ENCODE measurements around the gene NDUFB5. TPM values are rescaled to one million over a fixed set of nuclear protein-coding genes. Genes with fewer than 3 reads are reported as not detected.
"Not testable (repeated sequence)": the region's sequence is repeated elsewhere in the genome, so short reads cannot be mapped to it uniquely, and the experiment has no call there.

NDUFB5 gene
- polyA plus RNA-seq, 5 donors = 126 to 180 (median 149) TPM

GRCh38 chr3:179622023-179622422, 17.4 kb downstream of the NDUFB5 start:
- DNase-seq = no peak

GRCh38 chr3:179624451-179624850, 19.9 kb downstream of the NDUFB5 start:
- no peak for DNase-seq

- no peak for DNase-seq
Observed at GRCh38 chr3:179630753-179631451, 26.3 kb downstream of the NDUFB5 start.

- no peak for DNase-seq
Observed at GRCh38 chr3:179640469-179640868, 35.9 kb downstream of the NDUFB5 start.

- no peak for DNase-seq
Observed at GRCh38 chr3:179642871-179643270, 38.3 kb downstream of the NDUFB5 start.

- not testable (repeated sequence) for DNase-seq
Observed at GRCh38 chr3:179643837-179644236, 39.2 kb downstream of the NDUFB5 start.

- no peak for DNase-seq
Observed at GRCh38 chr3:179646177-179646576, 41.6 kb downstream of the NDUFB5 start.

- no peak for DNase-seq
Observed at GRCh38 chr3:179651687-179652446, 47.3 kb downstream of the NDUFB5 start.

GRCh38 chr3:179652447-179653095, 48.0 kb downstream of the NDUFB5 start, which contains the start of gene USP13:
Gene USP13, plus strand, starts transcription at chr3:179653040. Its CDS starts 186 bp downstream, at chr3:179653226.
- DNase-seq = peak; percentile 77 to 79

GRCh38 chr3:179653096-179653797, 48.7 kb downstream of the NDUFB5 start:
- DNase-seq = peak; percentile 76 to 78

GRCh38 chr3:179655236-179655635, 50.6 kb downstream of the NDUFB5 start:
- DNase-seq = no peak

- no peak for DNase-seq
Observed at GRCh38 chr3:179658606-179659005, 54.0 kb downstream of the NDUFB5 start.

GRCh38 chr3:179660872-179661271, 56.3 kb downstream of the NDUFB5 start:
- DNase-seq = no peak

GRCh38 chr3:179661777-179662176, 57.2 kb downstream of the NDUFB5 start:
- DNase-seq = no peak

- DNase-seq = no peak
Observed at GRCh38 chr3:179663093-179663492, 58.5 kb downstream of the NDUFB5 start.

- no peak for DNase-seq
Observed at GRCh38 chr3:179666030-179666429, 61.4 kb downstream of the NDUFB5 start.

- DNase-seq = no peak
Observed at GRCh38 chr3:179666436-179667035, 61.9 kb downstream of the NDUFB5 start.

- no peak for DNase-seq
Observed at GRCh38 chr3:179668429-179668828, 63.8 kb downstream of the NDUFB5 start.

- DNase-seq = no peak
Observed at GRCh38 chr3:179670311-179670710, 65.7 kb downstream of the NDUFB5 start.

GRCh38 chr3:179671309-179671708, 66.7 kb downstream of the NDUFB5 start:
- DNase-seq = no peak

GRCh38 chr3:179671747-179672242, 67.2 kb downstream of the NDUFB5 start:
- peak in 1 of 2 donors; percentile 50 for DNase-seq
